HL-60 (cell line): ENCODE results near the gene CWF19L2.

Source experiments
- CTCF ChIP-seq: IDR thresholded peaks from one replicate; pipeline ENCODE4 v1.5.1; 2011; ENCODE audit warnings: low read length, control low read depth, inconsistent platforms; ENCODE audit not compliant: insufficient read depth
- POLR2AphosphoS5 ChIP-seq: IDR thresholded peaks from 2 replicates; pipeline ENCODE4 v1.6.1; 2012; ENCODE audit warnings: low read depth

DNA sequence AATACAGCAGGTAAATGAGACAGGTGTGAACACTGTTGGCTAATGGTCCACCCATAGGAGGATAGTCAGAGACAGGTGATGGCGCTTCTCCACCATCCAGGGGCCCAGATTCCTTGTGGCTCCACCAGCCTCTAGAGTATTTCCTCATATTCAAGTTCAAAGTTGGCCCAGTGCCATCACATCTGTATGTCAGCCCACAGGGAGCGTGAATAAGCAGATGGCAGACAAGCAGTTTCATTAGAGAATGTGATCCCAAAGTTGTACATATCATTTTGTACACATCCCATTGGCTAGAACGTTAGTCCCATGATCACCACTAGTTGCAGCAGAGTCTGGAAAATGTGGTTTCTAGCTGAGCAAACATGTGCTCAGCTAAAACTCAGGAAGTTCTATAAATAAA is 11.0 kb upstream of the CWF19L2 start:
- no peak for TF ChIP-seq CTCF
- no peak for TF ChIP-seq POLR2AphosphoS5
